Activated effector memory CD4-positive, alpha-beta T cell treated with anti-CD3 and anti-CD28 coated beads, Interleukin-2, amount 50 U/mL, for 16 hours (primary cell): ENCODE measurements around the gene STYXL1.

Source experiments
- DNase-seq: peaks from one replicate; pipeline ENCODE4 v3.0.0-alpha.2; 2020

The STYXL1 gene

GRCh38 chr7:75971961-75972763 is 75.6 kb downstream of the STYXL1 start:
- DNase-seq, result no peak

- no peak for DNase-seq
Observed at GRCh38 chr7:75971309-75971960, 76.4 kb downstream of the STYXL1 start.

- no peak for DNase-seq
Observed at GRCh38 chr7:75969704-75970498, 77.9 kb downstream of the STYXL1 start.

- no peak for DNase-seq
Observed at GRCh38 chr7:75969182-75969581, 78.6 kb downstream of the STYXL1 start.

GRCh38 chr7:75968561-75969001 is 79.2 kb downstream of the STYXL1 start:
- DNase-seq, result no peak

- DNase-seq, result no peak
Observed at GRCh38 chr7:75968012-75968411, 79.8 kb downstream of the STYXL1 start.

GRCh38 chr7:75967487-75967997 is 80.3 kb downstream of the STYXL1 start:
- no peak for DNase-seq

- DNase-seq, result no peak
Observed at GRCh38 chr7:75967055-75967454, 80.7 kb downstream of the STYXL1 start.

GRCh38 chr7:75966190-75966961 is 81.4 kb downstream of the STYXL1 start:
- DNase-seq, result no peak

GRCh38 chr7:75965617-75966016 is 82.2 kb downstream of the STYXL1 start:
- no peak for DNase-seq

GRCh38 chr7:75963381-75963995 is 84.3 kb downstream of the STYXL1 start:
- DNase-seq, result no peak

GRCh38 chr7:75962607-75963380 is 85.0 kb downstream of the STYXL1 start:
- no peak for DNase-seq

GRCh38 chr7:75961218-75961617 is 86.6 kb downstream of the STYXL1 start:
- no peak for DNase-seq

GRCh38 chr7:75960372-75960771 is 87.4 kb downstream of the STYXL1 start:
- no peak for DNase-seq

GRCh38 chr7:75958802-75959543 is 88.8 kb downstream of the STYXL1 start:
- no peak for DNase-seq

- DNase-seq, result no peak
Observed at GRCh38 chr7:75957021-75957736, 90.6 kb downstream of the STYXL1 start.

GRCh38 chr7:75955331-75955955 is 92.4 kb downstream of the STYXL1 start:
- DNase-seq, result no peak

GRCh38 chr7:75953931-75954330 is 93.9 kb downstream of the STYXL1 start:
- no peak for DNase-seq

- no peak for DNase-seq
Observed at GRCh38 chr7:75953431-75953830, 94.4 kb downstream of the STYXL1 start.
